ENCODE data around the gene REV3L. TPM values are rescaled to one million over a fixed set of nuclear protein-coding genes. Genes with fewer than 3 reads are reported as not detected.

REV3L gene
- total RNA-seq, 1 experiment from 2014 or later: 17.2 TPM

DNA sequence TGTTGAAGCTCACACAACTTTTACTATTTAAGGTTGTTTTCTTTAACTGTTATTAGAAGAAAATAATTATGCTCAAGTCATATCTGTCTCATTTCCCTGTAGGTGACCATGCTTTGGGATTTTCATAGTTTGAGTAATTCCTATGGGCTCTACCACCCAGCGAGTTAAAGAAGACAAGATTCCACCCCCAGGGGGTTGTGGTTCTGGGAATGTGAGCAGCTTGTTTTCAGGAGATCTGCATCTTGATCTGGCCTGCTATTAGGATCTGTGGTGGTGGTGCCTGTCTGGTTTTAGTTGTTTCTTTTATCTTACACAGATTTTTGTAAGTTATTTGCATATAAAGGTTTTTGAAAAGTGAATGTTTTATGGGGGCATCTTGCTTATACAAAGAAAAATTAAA is 20.2 kb upstream of the REV3L start:
- H3K4me3 Mint-ChIP-seq (ENCODE audit: low read depth, unreplicated experiment): no peak overlapping the region
- CTCF ChIA-PET: no interaction called here
- no peak overlapping the region for H3K27ac Mint-ChIP-seq (ENCODE audit: unreplicated experiment)

DNA sequence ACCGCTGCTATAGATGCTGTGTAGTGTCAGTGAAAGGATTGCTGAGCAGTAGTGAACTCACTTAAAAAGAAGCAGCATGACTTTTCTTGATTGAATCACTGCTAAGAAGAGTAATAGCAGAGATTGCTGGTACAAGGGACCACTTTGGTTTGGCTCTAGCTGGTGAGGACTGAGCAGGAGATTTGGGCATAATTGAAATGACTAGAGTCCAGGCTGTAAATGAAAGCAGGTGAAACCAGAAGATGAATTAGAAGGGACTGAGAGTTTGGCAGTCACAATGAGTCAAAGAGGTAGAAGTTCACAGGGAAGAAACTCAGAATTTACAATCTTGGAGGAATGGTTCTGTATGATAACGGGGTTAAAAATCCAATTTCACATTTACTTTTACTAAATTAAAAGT is 19.1 kb upstream of the REV3L start:
- H3K36me3 Mint-ChIP-seq (ENCODE audit: insufficient read depth, unreplicated experiment): no peaks in the 10 kb centered on the region
- no peaks in the 10 kb centered on the region for H3K27me3 Mint-ChIP-seq (ENCODE audit: unreplicated experiment)
- intact Hi-C loops (cut with micrococcal nuclease; ENCODE audit: unreplicated experiment): no loop called here
- H3K4me3 Mint-ChIP-seq (ENCODE audit: low read depth, unreplicated experiment): no peak overlapping the region
- CTCF ChIA-PET: no interaction called here
- H3K4me1 Mint-ChIP-seq (ENCODE audit: low read depth, unreplicated experiment): no peaks in the 10 kb centered on the region
- no peak for TF ChIP-seq CTCF (IDR thresholded peaks at IDR 0.05; ENCODE audit: unreplicated experiment)
- no peaks in the 10 kb centered on the region for H3K9me3 Mint-ChIP-seq (ENCODE audit: low read depth, unreplicated experiment)
- no peak overlapping the region for H3K27ac Mint-ChIP-seq (ENCODE audit: unreplicated experiment)
- DNase-seq: no peak
- BruUV-seq (replicated peaks): no TSS peak

More for the DNA sequence above, 20.2 kb upstream of the REV3L start:
- H3K36me3 Mint-ChIP-seq (ENCODE audit: insufficient read depth, unreplicated experiment): no peaks in the 10 kb centered on the region
- no peaks in the 10 kb centered on the region for H3K9me3 Mint-ChIP-seq (ENCODE audit: low read depth, unreplicated experiment)
- BruUV-seq (replicated peaks): no TSS peak
- H3K27me3 Mint-ChIP-seq (ENCODE audit: unreplicated experiment): no peaks in the 10 kb centered on the region
- TF ChIP-seq CTCF (IDR thresholded peaks at IDR 0.05; ENCODE audit: unreplicated experiment): no peak
- intact Hi-C loops (cut with micrococcal nuclease; ENCODE audit: unreplicated experiment): no loop called here
- H3K4me1 Mint-ChIP-seq (ENCODE audit: low read depth, unreplicated experiment): no peaks in the 10 kb centered on the region
- no peak for DNase-seq

DNA sequence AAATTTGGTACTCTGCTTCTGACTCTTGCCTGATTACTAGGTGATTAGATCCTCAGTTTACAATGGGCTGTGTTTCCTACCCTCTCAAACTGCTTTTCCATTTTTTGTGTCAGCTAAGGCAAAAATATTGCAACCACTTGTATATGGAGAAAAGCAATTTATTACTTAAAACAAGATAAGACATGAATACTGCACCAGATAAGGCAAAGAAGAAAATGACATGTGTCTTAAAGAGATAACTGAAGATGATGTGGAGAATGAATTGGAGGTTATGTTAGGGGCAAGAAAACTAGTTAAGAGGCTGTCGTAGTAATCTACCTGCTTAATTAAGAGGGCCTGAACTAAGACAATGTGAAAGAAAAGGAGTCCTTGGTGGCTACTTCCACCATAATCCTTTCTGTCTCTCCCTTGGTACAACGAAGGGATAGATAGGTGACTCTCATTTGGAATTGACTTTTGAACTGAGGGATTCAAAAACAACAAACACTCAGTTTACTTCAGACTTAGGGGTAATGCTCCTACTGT is 16.3 kb upstream of the REV3L start:
- no peak overlapping the region for H3K4me3 Mint-ChIP-seq (ENCODE audit: low read depth, unreplicated experiment)
- no peaks in the 10 kb centered on the region for H3K36me3 Mint-ChIP-seq (ENCODE audit: insufficient read depth, unreplicated experiment)
- H3K9me3 Mint-ChIP-seq (ENCODE audit: low read depth, unreplicated experiment): no peaks in the 10 kb centered on the region
- H3K27ac Mint-ChIP-seq (ENCODE audit: unreplicated experiment): no peak overlapping the region
- H3K27me3 Mint-ChIP-seq (ENCODE audit: unreplicated experiment): no peaks in the 10 kb centered on the region
- H3K4me1 Mint-ChIP-seq (ENCODE audit: low read depth, unreplicated experiment): no peaks in the 10 kb centered on the region
- intact Hi-C loops (cut with micrococcal nuclease; ENCODE audit: unreplicated experiment): no loop called here
- CTCF ChIA-PET: interaction anchor here (0.8 to 1.0 kb wide), 2 partner anchors 36 to 257 kb away, joined by 3 read pairs; no protein-coding TSS in a partner anchor
- BruUV-seq (replicated peaks): no TSS peak
- no peak for TF ChIP-seq CTCF (IDR thresholded peaks at IDR 0.05; ENCODE audit: unreplicated experiment)
- no peak for DNase-seq

- CTCF ChIA-PET: interaction anchor here (0.7 kb wide), 1 partner anchor 201 kb away, joined by 3 read pairs; no protein-coding TSS in a partner anchor
- no peak overlapping the region for H3K4me3 Mint-ChIP-seq (ENCODE audit: low read depth, unreplicated experiment)
- BruUV-seq (replicated peaks): no TSS peak
Observed at GRCh38 chr6:111494951-111495635, 12.1 kb upstream of the REV3L start.

More at GRCh38 chr6:111494951-111495635, 12.1 kb upstream of the REV3L start:
- H3K27ac Mint-ChIP-seq (ENCODE audit: unreplicated experiment): no peak overlapping the region
- no peaks in the 10 kb centered on the region for H3K9me3 Mint-ChIP-seq (ENCODE audit: low read depth, unreplicated experiment)
- intact Hi-C loops (cut with micrococcal nuclease; ENCODE audit: unreplicated experiment): no loop called here
- DNase-seq: no peak
- no peaks in the 10 kb centered on the region for H3K36me3 Mint-ChIP-seq (ENCODE audit: insufficient read depth, unreplicated experiment)
- H3K4me1 Mint-ChIP-seq (ENCODE audit: low read depth, unreplicated experiment): no peaks in the 10 kb centered on the region
- no peaks in the 10 kb centered on the region for H3K27me3 Mint-ChIP-seq (ENCODE audit: unreplicated experiment)
- no peak for TF ChIP-seq CTCF (IDR thresholded peaks at IDR 0.05; ENCODE audit: unreplicated experiment)
